Measurements from ENCODE around the gene LBH. TPM values are rescaled to one million over a fixed set of nuclear protein-coding genes. Genes with fewer than 3 reads are reported as not detected.

Gene LBH
- total and polyA plus RNA-seq, 2 experiments from 2014 or later, result 17.5 to 30.3 TPM

- peaks cover 8% of the 10 kb centered on the region for H3K27me3 Mint-ChIP-seq (ENCODE audit: insufficient read depth, low read depth, poor library complexity)
- Histone ChIP-seq H2AFZ (no peak overlapping the region), H3K9me2 (ENCODE audit: insufficient read depth) (no peaks in the 10 kb centered on the region), H3K27me3 (ENCODE audit: insufficient read depth) (no peaks in the 10 kb centered on the region), H3K4me1 (ENCODE audit: insufficient read depth) (peaks cover 29% of the 10 kb centered on the region), H3F3A (replicated peaks; ENCODE audit: low read depth) (no peaks in the 10 kb centered on the region), H3K27ac (ENCODE audit: low read depth) (no peak overlapping the region), H4K20me1 (replicated peaks; ENCODE audit: insufficient read depth) (no peaks in the 10 kb centered on the region), H3K4me3 (no peak overlapping the region), H3K36me3 (ENCODE audit: insufficient read depth) (no peaks in the 10 kb centered on the region), H3K79me2 (replicated peaks; ENCODE audit: insufficient read depth) (no peaks in the 10 kb centered on the region), H3K4me2 (no peak overlapping the region)
- peaks cover 29% of the 10 kb centered on the region for H3K4me1 Mint-ChIP-seq
- TF ChIP-seq ZNF462 (CRISPR knock-in tag; IDR thresholded peaks at IDR 0.05), result no peak
- H3K36me3 Mint-ChIP-seq (ENCODE audit: low read depth), result no peaks in the 10 kb centered on the region
- H3K4me3 Mint-ChIP-seq, result no peak overlapping the region
- no peaks in the 10 kb centered on the region for H3K9me3 Mint-ChIP-seq
- ATAC-seq (no peak), DNase-seq (ENCODE audit: low spot score) (no peak)
- H3K27ac Mint-ChIP-seq, result no peak overlapping the region
Measured at GRCh38 chr2:30302566-30302965, 71.2 kb downstream of the LBH start.

- DNase-seq (ENCODE audit: low spot score), result no peak
- TF ChIP-seq REST (IDR thresholded peaks at IDR 0.05; ENCODE audit: unreplicated experiment), result peak; percentile 35
- TF ChIP-seq EZH2 (IDR thresholded peaks at IDR 0.05; ENCODE audit: low read depth, unreplicated experiment), result no peak
- TF ChIP-seq ETS1 (IDR thresholded peaks at IDR 0.05), result no peak
- no peak for TF ChIP-seq POLR2AphosphoS5 (IDR thresholded peaks at IDR 0.05; ENCODE audit: low read depth)
- peaks cover 5% of the 10 kb centered on the region for H3K27me3 Mint-ChIP-seq (ENCODE audit: insufficient read depth, low read depth, poor library complexity)
- Histone ChIP-seq H3F3A (replicated peaks; ENCODE audit: low read depth) (no peaks in the 10 kb centered on the region), H3K27me3 (ENCODE audit: insufficient read depth) (no peaks in the 10 kb centered on the region), H3K4me1 (ENCODE audit: insufficient read depth) (peaks cover 29% of the 10 kb centered on the region), H3K4me3 (no peak overlapping the region), H3K79me2 (replicated peaks; ENCODE audit: insufficient read depth) (no peaks in the 10 kb centered on the region), H3K27ac (ENCODE audit: low read depth) (no peak overlapping the region), H2AFZ (no peak overlapping the region), H3K36me3 (ENCODE audit: insufficient read depth) (no peaks in the 10 kb centered on the region), H4K20me1 (replicated peaks; ENCODE audit: insufficient read depth) (no peaks in the 10 kb centered on the region), H3K9me2 (ENCODE audit: insufficient read depth) (no peaks in the 10 kb centered on the region), H3K4me2 (no peak overlapping the region)
- H3K9me3 Mint-ChIP-seq, result no peaks in the 10 kb centered on the region
- peaks cover 29% of the 10 kb centered on the region for H3K4me1 Mint-ChIP-seq
- H3K36me3 Mint-ChIP-seq (ENCODE audit: low read depth), result no peaks in the 10 kb centered on the region
- no peak for ATAC-seq
- H3K4me3 Mint-ChIP-seq, result no peak overlapping the region
- H3K27ac Mint-ChIP-seq, result no peak overlapping the region
Measured at GRCh38 chr2:30303095-30303494, 71.8 kb downstream of the LBH start.
